HG03060 (cell line): ENCODE results near the gene CASP9.
"Not testable (repeated sequence)": the region's sequence is repeated elsewhere in the genome, so short reads cannot be mapped to it uniquely, and the experiment has no call there.

ENCODE experiments used
- ATAC-seq: cut with Tn5 transposase; IDR thresholded peaks from one replicate; pipeline ENCODE4 v1.9.1; 2021; ENCODE audit warnings: low read depth, moderate number of reproducible peaks; ENCODE audit not compliant: unreplicated experiment

The CASP9 gene

DNA sequence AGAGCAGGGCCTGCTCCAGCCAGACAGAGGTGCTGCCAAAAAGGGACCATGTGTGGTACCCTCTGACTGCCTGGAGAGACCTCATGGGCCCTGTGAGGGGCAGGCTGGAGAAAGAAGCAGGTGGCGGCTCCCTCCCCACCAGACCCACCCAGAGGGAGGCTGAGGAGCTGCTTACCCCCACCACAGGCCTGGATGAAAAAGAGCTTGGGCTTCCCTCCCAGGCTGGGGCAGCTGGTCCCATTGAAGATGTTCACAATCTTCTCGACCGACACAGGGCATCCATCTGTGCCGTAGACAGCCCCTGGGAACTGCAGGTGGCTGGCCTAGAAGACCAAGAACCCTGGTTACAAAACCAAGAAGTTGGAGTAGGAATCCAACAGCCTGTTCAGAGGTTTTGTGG, 19.6 kb downstream of the CASP9 start:
- ATAC-seq = no peak

DNA sequence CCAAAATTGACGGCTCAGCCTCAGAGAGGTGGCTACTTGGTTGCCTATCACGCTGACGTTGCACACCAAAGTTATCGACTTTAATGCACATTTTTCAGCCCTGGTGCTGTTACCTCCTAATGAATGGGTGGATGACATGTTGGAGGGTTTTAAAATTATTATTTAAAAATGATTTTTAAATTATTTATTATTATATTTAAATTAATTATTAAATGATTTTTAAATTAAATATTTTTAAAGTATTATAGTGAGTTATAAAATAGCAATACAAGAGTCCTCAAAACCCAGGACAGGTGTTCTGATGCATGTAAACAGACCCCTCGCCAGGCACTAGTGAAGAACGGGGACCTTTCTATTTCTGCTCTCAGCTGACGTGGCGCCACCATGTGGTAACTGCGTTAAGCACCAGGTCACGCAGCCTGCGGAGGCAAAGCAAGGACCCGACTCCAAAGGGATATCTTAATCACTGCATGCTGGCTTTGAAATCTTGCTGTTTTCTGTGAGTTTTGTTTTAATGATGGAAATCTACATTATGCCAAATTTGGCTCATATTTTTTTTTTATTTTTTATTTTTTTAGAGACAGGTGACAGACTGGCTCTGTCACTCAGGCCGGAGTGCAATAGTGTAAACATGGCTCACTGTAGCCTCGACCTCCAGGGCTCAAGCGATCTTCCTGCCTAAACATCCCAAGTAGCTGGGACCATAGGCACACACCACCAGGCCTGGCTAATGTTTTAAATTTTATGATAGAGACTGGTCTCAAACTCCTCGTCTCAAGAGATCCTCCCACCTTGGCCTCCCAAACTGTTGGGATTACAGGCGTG, 22.6 kb downstream of the CASP9 start:
- ATAC-seq = no peak

DNA sequence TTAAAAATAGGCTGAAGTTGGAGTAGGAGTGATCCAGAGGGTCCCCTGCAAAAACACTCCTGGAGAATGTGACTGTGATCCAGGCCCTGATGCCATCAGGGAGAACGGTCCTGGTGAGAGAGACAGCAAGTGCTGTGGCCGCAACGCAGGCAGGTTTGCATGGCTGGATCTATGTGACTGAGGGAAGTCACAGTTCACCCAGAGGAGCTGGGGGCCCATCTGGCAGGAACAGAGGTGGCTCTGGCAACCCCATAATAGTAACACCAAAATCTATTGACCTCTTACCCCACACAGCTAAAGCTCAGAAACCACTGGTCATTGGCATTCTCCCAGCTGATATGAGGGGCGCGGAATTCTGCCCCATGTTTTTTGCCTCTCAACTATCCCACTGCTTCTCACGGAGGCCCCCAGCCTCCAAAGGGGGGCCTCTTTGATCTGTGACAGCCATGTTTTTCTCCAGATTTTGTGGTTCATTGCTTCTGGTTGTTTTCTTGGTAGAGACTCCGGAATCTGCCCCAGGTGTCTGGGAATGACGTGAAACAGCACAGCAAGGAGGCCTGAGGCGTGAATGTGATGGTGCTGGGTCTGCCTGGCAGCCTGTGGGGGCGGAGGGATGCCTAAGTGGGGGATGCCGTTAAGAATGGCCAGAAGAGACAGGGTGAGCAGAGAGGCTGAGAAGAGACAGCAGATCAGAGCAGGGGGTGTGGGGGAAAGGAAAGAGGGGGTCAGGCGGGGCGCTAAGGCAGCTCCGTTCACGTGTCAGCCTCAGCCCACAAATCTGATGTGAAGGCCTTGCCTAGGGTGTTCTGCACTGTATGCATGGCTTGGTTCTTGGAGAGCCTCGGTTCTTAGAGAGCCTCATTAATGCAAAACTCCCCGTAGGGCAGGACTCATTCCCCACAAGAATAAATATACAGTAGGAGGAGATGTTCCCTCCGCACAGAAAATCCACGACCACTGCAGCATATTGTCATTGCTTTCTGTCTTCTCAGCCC, 23.5 kb downstream of the CASP9 start:
- no peak for ATAC-seq

DNA sequence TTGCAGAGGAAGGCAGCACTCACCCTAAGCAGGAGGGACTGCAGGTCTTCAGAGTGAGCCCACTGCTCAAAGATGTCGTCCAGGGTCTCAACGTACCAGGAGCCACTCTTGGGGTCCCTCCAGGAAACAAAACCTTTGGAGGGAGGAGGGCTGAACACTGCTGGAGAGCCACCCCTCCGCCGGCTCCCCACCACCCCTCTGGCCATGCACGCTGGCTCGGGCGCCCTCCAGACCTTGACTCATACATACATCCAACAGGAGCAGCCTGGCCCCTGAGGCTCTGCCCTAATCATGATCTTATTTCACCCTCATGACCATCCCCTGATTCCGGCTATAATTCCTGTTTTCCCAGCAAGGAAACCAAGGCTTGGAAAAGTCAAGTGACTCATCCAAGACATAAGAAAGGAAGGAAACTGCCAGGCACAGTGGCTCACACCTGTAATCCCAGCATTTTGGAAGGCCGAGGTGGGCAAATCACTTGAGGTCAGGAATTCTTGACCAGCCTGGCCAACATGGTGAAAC, 30.1 kb downstream of the CASP9 start:
- no peak for ATAC-seq

DNA sequence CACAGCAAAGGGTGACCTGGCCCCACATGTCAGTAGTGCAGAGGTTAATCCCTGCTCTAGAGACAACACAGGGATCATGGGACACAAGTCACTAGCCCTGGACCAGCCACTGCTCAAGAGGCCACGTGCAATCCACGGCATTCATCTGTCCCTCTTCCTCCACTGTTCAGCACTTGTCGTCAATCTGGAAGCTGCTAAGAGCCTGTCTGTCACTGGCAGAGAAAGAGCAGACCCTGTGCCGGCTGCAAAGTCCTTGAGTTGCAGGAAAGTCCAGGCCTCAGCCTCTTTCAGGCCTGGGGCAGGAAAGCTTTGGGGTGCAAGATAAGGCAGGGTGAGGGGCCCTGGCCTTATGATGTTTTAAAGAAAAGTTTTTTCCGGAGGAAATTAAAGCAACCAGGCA, 31.4 kb downstream of the CASP9 start:
- no peak for ATAC-seq

DNA sequence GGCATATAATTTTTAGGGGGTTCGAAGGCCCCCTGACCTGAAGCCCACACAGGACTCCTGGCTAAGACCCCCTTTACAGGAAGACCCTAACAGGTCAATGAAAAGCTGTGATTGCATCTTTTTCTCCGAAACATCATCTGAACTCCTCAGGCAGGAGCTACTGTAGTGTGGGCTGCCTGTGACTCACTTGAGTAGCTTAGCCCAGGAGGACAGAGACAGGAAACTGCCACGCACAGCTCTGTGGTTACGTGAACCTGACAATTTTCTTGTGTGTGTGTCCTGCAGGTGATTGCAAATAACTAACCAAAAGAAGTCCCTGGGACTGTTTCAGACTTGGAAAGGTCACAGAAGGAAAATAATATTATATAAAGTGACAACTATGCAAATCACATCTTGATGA, 33.0 kb downstream of the CASP9 start:
- not testable (repeated sequence) for ATAC-seq

DNA sequence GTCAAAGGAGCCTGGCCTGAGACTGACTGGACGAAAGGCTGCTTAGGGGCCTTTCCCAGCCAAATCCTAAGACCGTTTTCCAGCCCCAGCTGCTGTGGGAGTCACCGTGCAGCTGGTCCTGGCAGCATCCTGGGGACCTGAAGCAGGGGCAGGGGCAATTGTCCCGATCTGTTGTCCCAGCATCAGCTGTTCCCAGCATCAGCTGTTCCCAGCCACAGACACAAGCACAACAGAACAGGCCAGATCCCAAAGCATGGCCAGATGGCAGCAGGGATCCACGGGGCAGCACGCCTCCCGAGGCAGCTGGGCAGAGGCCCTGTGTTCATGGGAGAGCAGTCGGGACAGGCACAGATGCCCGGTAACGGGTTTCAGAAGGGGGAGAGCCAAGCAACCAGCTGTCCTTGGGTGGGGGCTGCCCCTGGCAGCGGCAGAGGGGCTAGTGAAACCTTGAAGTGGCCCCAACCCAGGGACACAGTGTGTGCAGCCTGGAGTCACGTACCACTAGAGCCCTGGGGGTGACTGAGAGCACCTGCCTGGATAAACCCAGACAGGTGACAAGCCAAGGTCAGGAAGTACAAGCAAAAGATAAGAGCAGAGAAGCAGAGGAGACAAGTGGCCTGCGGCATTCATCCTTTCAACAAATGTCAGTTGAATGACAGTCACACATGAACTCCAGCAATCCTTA, 34.8 kb downstream of the CASP9 start:
- ATAC-seq = no peak

DNA sequence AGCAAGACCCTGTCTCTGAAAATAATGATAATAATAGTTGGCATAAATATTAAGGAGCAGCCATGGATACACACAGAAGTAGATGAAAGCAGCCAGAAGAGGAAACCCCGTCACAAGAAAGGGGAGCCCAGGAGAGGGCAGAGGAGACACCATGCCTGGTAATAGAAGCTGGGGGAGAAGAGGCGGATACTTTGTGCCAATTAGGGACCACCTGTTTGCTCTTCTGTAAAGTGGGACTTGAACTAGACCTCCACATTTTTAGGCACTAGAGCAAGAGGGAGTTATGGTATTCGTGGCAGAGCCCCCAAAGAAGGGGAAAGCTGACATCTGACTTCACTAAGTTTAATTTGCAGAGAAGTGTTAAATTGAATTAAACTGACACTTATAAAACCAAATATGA, 35.6 kb downstream of the CASP9 start:
- no peak for ATAC-seq

DNA sequence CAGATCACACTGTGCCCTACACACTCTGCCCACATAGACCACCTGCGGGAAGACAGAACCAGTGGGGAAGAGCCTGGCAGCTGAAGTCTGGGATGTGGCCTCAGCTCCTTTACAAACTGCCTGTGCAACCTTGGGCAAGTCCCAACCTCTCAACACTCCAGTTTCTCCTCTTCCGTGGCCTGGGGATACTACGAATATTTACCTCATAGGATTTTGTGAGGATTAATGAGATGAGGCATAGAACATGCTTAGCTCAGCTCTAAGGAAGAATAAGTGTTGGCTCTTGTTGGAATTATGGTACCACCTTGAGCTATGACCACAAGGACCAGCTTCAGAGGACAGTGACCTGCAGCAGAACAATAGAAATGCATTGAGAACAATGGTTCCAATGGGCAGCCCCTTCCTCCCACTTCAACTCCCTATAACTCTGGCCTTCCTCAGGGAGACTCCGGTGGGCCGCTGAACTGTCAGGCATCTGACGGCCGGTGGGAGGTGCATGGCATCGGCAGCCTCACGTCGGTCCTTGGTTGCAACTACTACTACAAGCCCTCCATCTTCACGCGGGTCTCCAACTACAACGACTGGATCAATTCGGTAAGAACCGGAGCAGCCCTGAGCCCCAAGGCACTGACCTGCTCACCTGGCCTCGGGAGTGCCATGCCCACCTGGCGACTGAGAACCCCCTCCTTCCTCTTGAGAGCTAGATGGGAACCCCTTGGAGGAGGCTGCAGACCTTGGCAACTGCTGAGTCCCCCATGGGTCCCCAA, 37.0 kb downstream of the CASP9 start:
- not testable (repeated sequence) for ATAC-seq

DNA sequence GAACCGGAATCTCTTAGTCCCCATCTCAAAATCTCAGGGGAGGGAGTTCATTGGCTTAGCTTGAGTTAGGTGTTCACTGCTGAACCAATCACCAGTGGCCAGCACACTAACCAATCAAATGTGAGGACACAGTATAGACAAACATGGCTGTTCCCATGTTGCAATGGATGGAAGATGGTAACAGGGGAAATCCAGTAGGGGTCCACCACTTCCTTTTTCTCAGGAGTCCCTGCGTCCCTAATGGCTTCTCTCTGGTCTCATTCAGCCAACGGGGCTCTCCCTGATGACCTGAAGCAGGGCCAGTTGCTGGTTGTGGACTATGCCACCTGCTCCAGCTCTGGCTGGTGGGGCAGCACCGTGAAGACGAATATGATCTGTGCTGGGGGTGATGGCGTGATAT, 38.4 kb downstream of the CASP9 start:
- ATAC-seq = no peak

DNA sequence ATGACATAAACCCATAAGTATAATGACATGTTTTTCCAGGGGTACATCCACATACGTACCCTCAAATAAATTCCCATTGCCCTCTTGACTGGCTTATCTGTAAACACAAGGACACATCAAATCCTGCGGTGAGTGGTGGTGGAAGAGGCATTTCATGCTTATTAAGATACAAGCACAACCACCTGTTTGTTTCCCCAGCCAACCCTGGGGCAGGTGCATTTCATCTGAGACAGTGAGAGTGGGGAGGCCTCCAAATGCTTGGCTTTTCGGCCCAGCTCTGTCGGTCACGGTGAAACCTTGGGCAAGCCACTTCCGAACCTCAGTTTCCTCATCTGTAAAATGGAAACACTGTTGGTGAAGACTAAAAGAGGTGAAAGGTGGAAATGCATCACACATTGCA, 39.6 kb downstream of the CASP9 start:
- ATAC-seq = not testable (repeated sequence)

DNA sequence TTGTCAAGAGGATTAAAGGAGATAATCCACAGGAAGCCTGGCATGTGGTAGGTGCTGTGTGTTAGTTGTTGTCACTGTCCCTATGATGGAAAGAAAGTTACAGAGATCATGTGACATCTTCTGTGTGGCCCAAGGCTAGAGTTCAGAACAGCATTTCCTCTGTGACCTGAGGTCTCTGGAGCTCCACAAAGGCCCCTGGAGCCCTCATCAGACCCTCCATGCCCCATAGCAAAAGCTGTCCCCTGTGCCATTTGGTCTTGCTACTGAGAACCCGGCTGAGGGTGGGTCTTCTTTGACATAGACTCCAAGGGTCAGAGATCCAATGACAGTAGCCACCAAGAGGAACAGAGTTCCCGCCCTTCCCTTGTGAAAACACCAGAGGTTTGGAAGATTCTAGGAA, 40.0 kb downstream of the CASP9 start:
- no peak for ATAC-seq

DNA sequence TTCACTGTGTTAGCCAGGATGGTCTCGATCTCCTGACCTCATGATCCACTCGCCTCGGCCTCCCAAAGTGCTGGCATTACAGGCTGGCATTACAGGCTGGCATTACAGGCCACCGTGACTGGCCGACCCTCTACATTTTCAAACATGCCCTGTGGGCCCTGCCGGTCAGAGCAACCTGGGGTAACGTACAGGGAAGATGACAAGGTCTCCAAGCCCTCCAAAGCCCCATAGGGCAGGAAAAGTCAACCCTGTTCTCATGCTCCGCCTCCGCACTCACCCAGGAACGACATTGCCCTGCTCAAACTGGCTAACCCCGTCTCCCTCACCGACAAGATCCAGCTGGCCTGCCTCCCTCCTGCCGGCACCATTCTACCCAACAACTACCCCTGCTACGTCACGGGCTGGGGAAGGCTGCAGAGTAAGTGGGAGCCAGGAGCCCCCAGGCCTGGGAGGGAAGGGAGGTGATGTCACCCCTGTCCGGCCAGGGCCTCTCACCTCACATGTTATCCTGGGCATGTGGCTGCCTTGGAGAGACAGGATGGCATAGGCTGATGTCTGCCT, 41.0 kb downstream of the CASP9 start:
- ATAC-seq = not testable (repeated sequence)

DNA sequence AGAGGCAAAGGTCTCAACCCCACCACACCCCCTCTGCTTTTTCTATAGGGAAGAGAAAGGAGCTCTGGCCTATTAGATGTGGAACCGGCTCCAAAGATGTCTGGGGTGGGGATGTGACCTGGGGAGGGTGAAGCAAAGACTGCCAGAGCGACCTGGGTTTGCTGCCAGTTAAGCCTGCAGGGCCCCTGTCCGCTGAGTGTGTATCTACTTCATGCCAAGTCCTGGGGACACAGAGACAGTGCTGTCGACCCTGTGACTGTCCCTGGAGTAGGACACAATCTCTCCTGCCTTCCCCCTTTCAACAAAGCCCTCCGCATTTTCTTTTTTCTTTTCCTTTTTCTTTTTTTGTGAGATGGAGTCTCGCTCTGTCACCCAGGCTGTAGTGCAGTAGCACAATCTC, 41.6 kb downstream of the CASP9 start:
- ATAC-seq = not testable (repeated sequence)

DNA sequence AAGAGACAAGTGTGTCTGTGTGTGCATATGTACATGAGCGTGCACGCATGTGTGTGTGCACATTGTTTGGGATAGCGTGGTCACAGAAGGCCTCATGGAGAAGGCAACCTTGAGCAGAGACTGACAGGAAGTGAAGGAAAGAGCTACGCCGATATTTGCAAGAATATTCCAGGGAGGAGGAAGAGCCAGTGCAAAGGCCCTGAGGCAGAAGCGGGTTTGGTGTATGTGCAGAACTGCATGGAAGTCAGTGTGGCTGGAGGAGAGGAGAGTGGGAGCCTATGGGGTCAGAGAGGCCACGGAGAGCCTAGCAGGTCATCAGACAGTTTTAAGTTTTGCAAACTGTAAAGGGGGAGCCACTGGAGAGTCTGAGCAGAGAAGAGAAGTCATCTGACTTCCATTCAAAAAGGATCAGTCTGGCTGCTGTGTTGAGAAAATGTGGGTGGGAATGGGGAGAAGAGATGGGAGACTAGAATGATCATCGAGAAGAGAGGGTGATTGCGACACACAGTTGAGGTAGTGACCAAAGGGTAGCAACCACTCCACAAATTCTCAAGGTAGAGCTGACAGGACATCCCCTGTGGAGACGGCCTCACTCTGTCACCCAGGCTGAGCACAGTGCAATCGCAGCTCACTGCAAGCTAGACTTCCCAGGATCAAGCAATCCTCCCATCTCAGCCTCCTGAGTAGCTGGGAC, 44.2 kb downstream of the CASP9 start:
- ATAC-seq = no peak

DNA sequence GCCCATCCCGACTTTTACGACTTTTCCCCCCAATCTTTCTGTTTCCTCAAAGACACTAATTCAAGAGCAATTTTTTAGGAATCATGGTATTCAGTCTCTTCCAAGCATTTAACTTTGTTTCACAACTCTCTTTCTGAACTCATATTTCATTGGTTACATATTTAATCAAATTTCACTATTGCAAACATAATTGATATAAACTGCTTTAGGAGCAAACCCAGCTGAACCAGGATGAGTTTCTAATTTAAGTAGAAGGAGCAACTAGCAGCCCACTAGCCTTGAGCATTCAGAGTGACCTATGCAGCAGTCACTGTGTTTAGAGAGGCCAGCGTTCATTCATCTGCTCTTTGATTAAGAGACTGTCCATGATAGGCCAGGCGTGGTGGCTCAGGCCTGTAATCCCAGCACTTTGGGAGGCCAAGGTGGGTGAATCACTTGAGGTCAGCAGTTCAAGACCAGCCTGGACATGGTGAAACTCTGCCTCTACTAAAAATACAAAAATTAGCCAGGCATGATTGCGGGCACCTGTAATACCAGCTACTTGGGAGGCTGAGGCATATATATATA, 46.3 kb downstream of the CASP9 start:
- no peak for ATAC-seq

DNA sequence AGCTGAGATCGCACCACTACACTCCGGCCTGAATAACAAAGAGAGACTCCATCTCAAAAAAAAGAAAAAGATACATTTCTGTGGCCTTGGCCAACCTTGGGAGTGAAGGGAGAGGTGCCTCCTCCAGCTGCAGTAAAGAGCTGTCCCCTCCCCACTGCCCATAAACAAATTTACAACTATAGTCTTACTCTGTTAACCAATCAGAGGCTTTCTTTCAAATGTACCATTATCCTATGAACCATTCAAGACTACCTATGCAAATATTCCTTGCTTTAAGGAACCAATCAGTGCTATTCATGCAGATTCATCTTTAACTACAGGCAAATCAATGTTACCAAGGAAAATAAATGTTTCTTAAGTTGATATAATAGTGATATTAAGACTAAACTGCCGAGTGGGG, 47.1 kb downstream of the CASP9 start:
- no peak for ATAC-seq

DNA sequence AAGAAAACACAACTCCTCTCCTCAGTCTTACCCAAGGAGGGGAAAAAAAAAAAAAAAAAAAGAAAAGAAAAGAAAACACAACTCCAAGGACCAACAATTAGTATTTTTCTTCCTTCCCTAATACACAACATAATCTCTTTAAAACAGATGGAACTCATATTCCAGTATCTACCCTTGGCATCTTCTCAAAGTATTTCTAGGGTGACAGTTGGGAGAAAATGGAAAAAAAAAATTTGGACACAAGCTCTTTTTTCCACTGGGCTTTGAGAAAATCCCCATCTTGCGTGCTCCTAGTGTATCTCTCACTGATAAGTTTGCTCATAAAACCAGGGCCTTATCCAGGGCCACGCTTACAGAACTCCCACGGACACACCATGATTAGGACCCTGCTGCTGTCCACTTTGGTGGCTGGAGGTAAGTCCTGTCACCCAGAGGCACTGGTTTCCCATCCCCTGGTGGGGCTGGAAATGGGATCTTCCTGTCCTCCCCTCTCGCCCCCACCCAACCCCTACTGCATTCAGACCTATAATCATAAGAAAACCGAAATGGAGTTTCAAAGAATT, 48.2 kb downstream of the CASP9 start, which contains the start of gene CELA2B:
TSS of gene CELA2B (plus strand) at position 353 of the 563 bp plus-strand sequence. CDS start at position 375, 22 bp downstream.
- no peak for ATAC-seq
